Measurements from ENCODE around the gene NCK2.

NCK2 gene

GRCh38 chr2:105877945-105878344 lies 133.2 kb downstream of the NCK2 start:
- DNase-seq: no peak

- DNase-seq: no peak
Observed at GRCh38 chr2:105879106-105879802, 134.5 kb downstream of the NCK2 start.

- no peak for DNase-seq
Observed at GRCh38 chr2:105879803-105880300, 135.1 kb downstream of the NCK2 start.

GRCh38 chr2:105880637-105881036 lies 135.9 kb downstream of the NCK2 start:
- DNase-seq: no peak

GRCh38 chr2:105881286-105882136 lies 136.8 kb downstream of the NCK2 start:
- DNase-seq: no peak

- DNase-seq: no peak
Observed at GRCh38 chr2:105882341-105882740, 137.6 kb downstream of the NCK2 start.

- DNase-seq: no peak
Observed at GRCh38 chr2:105882920-105883435, 138.3 kb downstream of the NCK2 start.

GRCh38 chr2:105883911-105884694 lies 139.4 kb downstream of the NCK2 start:
- no peak for DNase-seq

GRCh38 chr2:105885456-105885855 lies 140.7 kb downstream of the NCK2 start:
- DNase-seq: no peak

- DNase-seq: no peak
Observed at GRCh38 chr2:105886029-105886454, 141.3 kb downstream of the NCK2 start.

GRCh38 chr2:105886687-105887086 lies 142.0 kb downstream of the NCK2 start:
- no peak for DNase-seq

- DNase-seq: no peak
Observed at GRCh38 chr2:105887256-105887655, 142.5 kb downstream of the NCK2 start.

GRCh38 chr2:105888625-105889024 lies 143.9 kb downstream of the NCK2 start:
- no peak for DNase-seq

- DNase-seq: no peak
Observed at GRCh38 chr2:105889046-105889445, 144.3 kb downstream of the NCK2 start.

GRCh38 chr2:105890111-105890510 lies 145.4 kb downstream of the NCK2 start:
- DNase-seq: no peak

GRCh38 chr2:105890856-105891255 lies 146.1 kb downstream of the NCK2 start:
- no peak for DNase-seq

- no peak for DNase-seq
Observed at GRCh38 chr2:105893011-105893995, 148.6 kb downstream of the NCK2 start.

- no peak for DNase-seq
Observed at GRCh38 chr2:105894327-105894944, 149.7 kb downstream of the NCK2 start.

- no peak for DNase-seq
Observed at GRCh38 chr2:105895990-105896764, 151.5 kb downstream of the NCK2 start.

GRCh38 chr2:105896765-105897163 lies 152.1 kb downstream of the NCK2 start:
- DNase-seq: no peak
